ENCODE measurements around the gene ATP11C. TPM values are rescaled to one million over a fixed set of nuclear protein-coding genes. Genes with fewer than 3 reads are reported as not detected.

The ATP11C gene
- total RNA-seq, 1 experiment from 2014 or later, result 38.6 TPM

GRCh38 chrX:139945075-139945474 is 12.2 kb upstream of the ATP11C start:
- ChIA-PET CTCF (no interaction called here), POLR2A (no interaction called here)
- H3K27me3 Mint-ChIP-seq (ENCODE audit: low read depth), result no peaks in the 10 kb centered on the region
- TF ChIP-seq, protein P1, sequence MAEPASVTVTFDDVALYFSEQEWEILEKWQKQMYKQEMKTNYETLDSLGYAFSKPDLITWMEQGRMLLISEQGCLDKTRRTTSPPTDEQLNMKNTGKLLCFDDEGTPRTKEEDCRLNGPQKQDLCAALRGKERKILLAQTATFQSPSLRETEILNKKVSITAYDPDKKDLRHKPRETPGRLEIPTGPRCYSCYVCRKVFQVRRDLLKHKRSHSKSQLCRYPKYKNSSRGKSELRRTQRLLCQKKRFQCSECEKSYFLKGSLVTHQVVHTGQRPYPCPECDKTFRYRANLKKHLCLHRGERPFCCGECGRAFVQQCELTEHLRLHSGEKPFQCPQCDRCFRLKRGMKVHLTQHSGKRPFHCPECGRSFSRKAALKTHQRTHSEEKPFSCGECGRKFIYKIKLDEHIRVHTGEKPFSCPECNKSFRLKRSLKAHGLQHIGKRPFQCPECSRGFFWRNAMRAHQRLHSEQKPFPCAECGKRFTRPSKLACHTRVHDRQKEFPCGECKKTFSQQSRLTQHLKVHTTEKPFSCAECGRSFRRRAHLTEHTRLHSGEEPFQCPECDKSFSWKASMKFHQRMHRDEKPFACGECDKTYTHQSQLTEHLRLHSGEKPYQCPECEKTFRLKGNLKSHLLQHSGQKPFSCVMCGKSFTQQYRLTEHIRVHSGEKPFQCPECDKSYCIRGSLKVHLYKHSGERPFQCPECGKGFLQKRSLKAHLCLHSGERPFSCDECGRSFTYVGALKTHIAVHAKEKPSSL (CRISPR knock-in tag; conservative IDR thresholded peaks at IDR 0.05), result no peak
- no peak for TF ChIP-seq ESRRA (CRISPR knock-in tag; IDR thresholded peaks at IDR 0.05; ENCODE audit: borderline replicate concordance)
- no peak for TF ChIP-seq CBFB (CRISPR knock-in tag; IDR thresholded peaks at IDR 0.05; ENCODE audit: low read depth)
- no peak for TF ChIP-seq TEAD1 (CRISPR knock-in tag; IDR thresholded peaks at IDR 0.05)
- TF ChIP-seq, protein P2, sequence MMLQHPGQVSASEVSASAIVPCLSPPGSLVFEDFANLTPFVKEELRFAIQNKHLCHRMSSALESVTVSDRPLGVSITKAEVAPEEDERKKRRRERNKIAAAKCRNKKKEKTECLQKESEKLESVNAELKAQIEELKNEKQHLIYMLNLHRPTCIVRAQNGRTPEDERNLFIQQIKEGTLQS (CRISPR knock-in tag; conservative IDR thresholded peaks at IDR 0.05), result no peak
- no peak for TF ChIP-seq ETV6 (CRISPR knock-in tag; IDR thresholded peaks at IDR 0.05)
- TF ChIP-seq ZNF512 (CRISPR knock-in tag; IDR thresholded peaks at IDR 0.05; ENCODE audit: borderline replicate concordance), result no peak
- no peak for TF ChIP-seq OVOL2 (CRISPR knock-in tag; IDR thresholded peaks at IDR 0.05; ENCODE audit: borderline replicate concordance)
- no peak overlapping the region for H3K27ac Mint-ChIP-seq
- H3K36me3 Mint-ChIP-seq, result no peaks in the 10 kb centered on the region
- ATAC-seq (no peak), DNase-seq (ENCODE audit: low spot score) (no peak)
- no peak overlapping the region for H3K4me3 Mint-ChIP-seq
- no peaks in the 10 kb centered on the region; the same call in 1 of the 2 replicates for H3K4me1 Mint-ChIP-seq
- H3K9me3 Mint-ChIP-seq, result no peaks in the 10 kb centered on the region

GRCh38 chrX:139936259-139936658 is 3.4 kb upstream of the ATP11C start:
- Mint-ChIP-seq H3K4me3 (no peak overlapping the region), H3K9me3 (no peaks in the 10 kb centered on the region), H3K36me3 (no peaks in the 10 kb centered on the region), H3K27ac (no peak overlapping the region), H3K4me1 (peaks cover 20% of the 10 kb centered on the region), H3K27me3 (ENCODE audit: low read depth) (no peaks in the 10 kb centered on the region; the same call in 1 of the 2 replicates)
- no peak for DNase-seq (ENCODE audit: low spot score)
- ATAC-seq, result peak; percentile 6
- CTCF ChIA-PET, result interaction anchor here (1.3 to 2.1 kb wide), 2 partner anchors 12 to 30 kb away, joined by 4 to 12 read pairs; no protein-coding TSS in a partner anchor
- POLR2A ChIA-PET, result no interaction called here
- TF ChIP-seq GTF2I (CRISPR knock-in tag; conservative IDR thresholded peaks at IDR 0.05) (no peak), FOXK1 (CRISPR knock-in tag; IDR thresholded peaks at IDR 0.05) (no peak), NR1H2 (CRISPR knock-in tag; IDR thresholded peaks at IDR 0.05) (no peak), FOXJ3 (CRISPR knock-in tag; IDR thresholded peaks at IDR 0.05; ENCODE audit: borderline replicate concordance) (no peak), CREM (CRISPR knock-in tag; IDR thresholded peaks at IDR 0.05) (no peak), E2F5 (CRISPR knock-in tag; IDR thresholded peaks at IDR 0.05) (no peak), AR (CRISPR knock-in tag; IDR thresholded peaks at IDR 0.05) (no peak), ATF1 (CRISPR knock-in tag; IDR thresholded peaks at IDR 0.05) (no peak), NR3C1 (CRISPR knock-in tag; conservative IDR thresholded peaks at IDR 0.05; ENCODE audit: low read depth) (no peak)
- TF ChIP-seq, protein P3, sequence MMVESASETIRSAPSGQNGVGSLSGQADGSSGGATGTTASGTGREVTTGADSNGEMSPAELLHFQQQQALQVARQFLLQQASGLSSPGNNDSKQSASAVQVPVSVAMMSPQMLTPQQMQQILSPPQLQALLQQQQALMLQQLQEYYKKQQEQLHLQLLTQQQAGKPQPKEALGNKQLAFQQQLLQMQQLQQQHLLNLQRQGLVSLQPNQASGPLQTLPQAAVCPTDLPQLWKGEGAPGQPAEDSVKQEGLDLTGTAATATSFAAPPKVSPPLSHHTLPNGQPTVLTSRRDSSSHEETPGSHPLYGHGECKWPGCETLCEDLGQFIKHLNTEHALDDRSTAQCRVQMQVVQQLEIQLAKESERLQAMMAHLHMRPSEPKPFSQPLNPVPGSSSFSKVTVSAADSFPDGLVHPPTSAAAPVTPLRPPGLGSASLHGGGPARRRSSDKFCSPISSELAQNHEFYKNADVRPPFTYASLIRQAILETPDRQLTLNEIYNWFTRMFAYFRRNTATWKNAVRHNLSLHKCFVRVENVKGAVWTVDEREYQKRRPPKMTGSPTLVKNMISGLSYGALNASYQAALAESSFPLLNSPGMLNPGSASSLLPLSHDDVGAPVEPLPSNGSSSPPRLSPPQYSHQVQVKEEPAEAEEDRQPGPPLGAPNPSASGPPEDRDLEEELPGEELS (CRISPR knock-in tag; IDR thresholded peaks at IDR 0.05), result no peak
- TF ChIP-seq, protein P4, sequence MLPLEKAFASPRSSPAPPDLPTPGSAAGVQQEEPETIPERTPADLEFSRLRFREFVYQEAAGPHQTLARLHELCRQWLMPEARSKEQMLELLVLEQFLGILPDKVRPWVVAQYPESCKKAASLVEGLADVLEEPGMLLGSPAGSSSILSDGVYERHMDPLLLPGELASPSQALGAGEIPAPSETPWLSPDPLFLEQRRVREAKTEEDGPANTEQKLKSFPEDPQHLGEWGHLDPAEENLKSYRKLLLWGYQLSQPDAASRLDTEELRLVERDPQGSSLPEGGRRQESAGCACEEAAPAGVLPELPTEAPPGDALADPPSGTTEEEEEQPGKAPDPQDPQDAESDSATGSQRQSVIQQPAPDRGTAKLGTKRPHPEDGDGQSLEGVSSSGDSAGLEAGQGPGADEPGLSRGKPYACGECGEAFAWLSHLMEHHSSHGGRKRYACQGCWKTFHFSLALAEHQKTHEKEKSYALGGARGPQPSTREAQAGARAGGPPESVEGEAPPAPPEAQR (CRISPR knock-in tag; IDR thresholded peaks at IDR 0.05), result no peak
- TF ChIP-seq, protein P5, sequence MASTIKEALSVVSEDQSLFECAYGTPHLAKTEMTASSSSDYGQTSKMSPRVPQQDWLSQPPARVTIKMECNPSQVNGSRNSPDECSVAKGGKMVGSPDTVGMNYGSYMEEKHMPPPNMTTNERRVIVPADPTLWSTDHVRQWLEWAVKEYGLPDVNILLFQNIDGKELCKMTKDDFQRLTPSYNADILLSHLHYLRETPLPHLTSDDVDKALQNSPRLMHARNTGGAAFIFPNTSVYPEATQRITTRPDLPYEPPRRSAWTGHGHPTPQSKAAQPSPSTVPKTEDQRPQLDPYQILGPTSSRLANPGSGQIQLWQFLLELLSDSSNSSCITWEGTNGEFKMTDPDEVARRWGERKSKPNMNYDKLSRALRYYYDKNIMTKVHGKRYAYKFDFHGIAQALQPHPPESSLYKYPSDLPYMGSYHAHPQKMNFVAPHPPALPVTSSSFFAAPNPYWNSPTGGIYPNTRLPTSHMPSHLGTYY (CRISPR knock-in tag; IDR thresholded peaks at IDR 0.05), result no peak
- TF ChIP-seq, protein P6, sequence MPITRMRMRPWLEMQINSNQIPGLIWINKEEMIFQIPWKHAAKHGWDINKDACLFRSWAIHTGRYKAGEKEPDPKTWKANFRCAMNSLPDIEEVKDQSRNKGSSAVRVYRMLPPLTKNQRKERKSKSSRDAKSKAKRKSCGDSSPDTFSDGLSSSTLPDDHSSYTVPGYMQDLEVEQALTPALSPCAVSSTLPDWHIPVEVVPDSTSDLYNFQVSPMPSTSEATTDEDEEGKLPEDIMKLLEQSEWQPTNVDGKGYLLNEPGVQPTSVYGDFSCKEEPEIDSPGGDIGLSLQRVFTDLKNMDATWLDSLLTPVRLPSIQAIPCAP (CRISPR knock-in tag; IDR thresholded peaks at IDR 0.05), result no peak

All from WTC11 (cell line).